ENCODE data around the gene CPPED1. TPM values are rescaled to one million over a fixed set of nuclear protein-coding genes. Genes with fewer than 3 reads are reported as not detected.

Gene CPPED1
- total RNA-seq, 1 experiment from 2014 or later: 7.9 TPM

GRCh38 chr16:12613131-12613991 is 190.3 kb downstream of the CPPED1 start:
- no peak overlapping the region for H3K18ac ChIP-seq (ENCODE audit: insufficient read length, low read depth, low read length)
- no peaks in the 10 kb centered on the region for H3K23me2 ChIP-seq (ENCODE audit: insufficient read length, low read depth, low read length, poor library complexity, severe bottlenecking)
- no peak overlapping the region for H2BK12ac ChIP-seq (ENCODE audit: insufficient read length, low read depth, low read length)
- Mint-ChIP-seq H3K4me1 (peaks cover 25 to 34% of the 10 kb centered on the region in 2 experiments), H3K27me3 (ENCODE audit: low read depth) (peaks cover 1% of the 10 kb centered on the region; the same call in 1 of the 2 replicates), H3K36me3 (ENCODE audit: insufficient read depth in 1 of 3, low read depth in 3 of 3) (no peaks in the 10 kb centered on the region; a peak in 1 of 7 replicates), H3K9me3 (no peaks in the 10 kb centered on the region; a peak in 2 of 5 replicates), H3K4me3 (no peak overlapping the region; a peak in 1 of 5 replicates), H3K27ac (peak overlapping the region in 1 of 3 experiments; percentile 73; a peak in 2 of 7 replicates)
- no peak overlapping the region for H3K56ac ChIP-seq (ENCODE audit: insufficient read length, low read depth, low read length)
- H2BK15ac ChIP-seq (ENCODE audit: low read depth, low read length): no peak overlapping the region
- peak; percentile 76 for DNase-seq
- no peaks in the 10 kb centered on the region for H3K79me2 ChIP-seq (ENCODE audit: insufficient read depth, low read length)
- H3K27me3 ChIP-seq (ENCODE audit: insufficient read depth, low read length): no peaks in the 10 kb centered on the region
- H3K27ac ChIP-seq (ENCODE audit: insufficient read length, low read depth, low read length): peak overlapping the region; percentile 13
- H2AFZ ChIP-seq (ENCODE audit: low read length): no peak overlapping the region
- no peak overlapping the region for H3K14ac ChIP-seq (ENCODE audit: insufficient read depth, low read length)
- no peak overlapping the region for H2BK5ac ChIP-seq (ENCODE audit: insufficient read length, low read length)
- H4K8ac ChIP-seq (replicated peaks; ENCODE audit: insufficient read length, low read depth, low read length): no peak overlapping the region
- no peak overlapping the region for H3T11ph ChIP-seq (ENCODE audit: low read length)
- H4K20me1 ChIP-seq (ENCODE audit: control insufficient read depth, insufficient read depth, insufficient read length): no peaks in the 10 kb centered on the region
- no peak for TF ChIP-seq CTCF (conservative IDR thresholded peaks at IDR 0.05)
- no peaks in the 10 kb centered on the region for H3K9me3 ChIP-seq (ENCODE audit: control insufficient read depth, low read depth, low read length)
- no peak overlapping the region for H4K91ac ChIP-seq (ENCODE audit: insufficient read length, low read depth, low read length)
- H3K23ac ChIP-seq (ENCODE audit: insufficient read length, low read depth, low read length): no peak overlapping the region
- no peak overlapping the region for H3K4ac ChIP-seq (ENCODE audit: low read depth, low read length)
- H2AK5ac ChIP-seq (ENCODE audit: insufficient read length, low read length): no peak overlapping the region
- no CpG with 5 or more reads among the region's 15 CpGs for WGBS (ENCODE audit: extremely low coverage, insufficient read length, low lambda C conversion rate)
- no peaks in the 10 kb centered on the region for H3K79me1 ChIP-seq (ENCODE audit: insufficient read depth, low read depth, low read length, poor library complexity, severe bottlenecking)
- H3K4me2 ChIP-seq (ENCODE audit: insufficient read depth, insufficient read length, low read length): no peak overlapping the region
- H2BK20ac ChIP-seq (ENCODE audit: low read depth, low read length, poor library complexity, severe bottlenecking): no peak overlapping the region
- no peak overlapping the region for H2BK120ac ChIP-seq (ENCODE audit: low read depth, low read length, poor library complexity, severe bottlenecking)
- H4K5ac ChIP-seq (ENCODE audit: insufficient read length, low read depth, low read length): no peak overlapping the region
- H3K9ac ChIP-seq (ENCODE audit: extremely low read depth, insufficient read length, low read length): no peak overlapping the region
- peaks cover 13% of the 10 kb centered on the region; the same call in 1 of the 2 replicates for H3K4me1 ChIP-seq (ENCODE audit: insufficient read depth, low read length)
